HG03066 (cell line): Measurements from ENCODE around the gene VWF.
"Not testable (repeated sequence)": the region's sequence is repeated elsewhere in the genome, so short reads cannot be mapped to it uniquely, and the experiment has no call there.

ENCODE experiments used
- ATAC-seq: cut with Tn5 transposase; IDR thresholded peaks from one replicate; pipeline ENCODE4 v1.9.1; 2021; ENCODE audit warnings: low read depth; ENCODE audit not compliant: unreplicated experiment

VWF gene

DNA sequence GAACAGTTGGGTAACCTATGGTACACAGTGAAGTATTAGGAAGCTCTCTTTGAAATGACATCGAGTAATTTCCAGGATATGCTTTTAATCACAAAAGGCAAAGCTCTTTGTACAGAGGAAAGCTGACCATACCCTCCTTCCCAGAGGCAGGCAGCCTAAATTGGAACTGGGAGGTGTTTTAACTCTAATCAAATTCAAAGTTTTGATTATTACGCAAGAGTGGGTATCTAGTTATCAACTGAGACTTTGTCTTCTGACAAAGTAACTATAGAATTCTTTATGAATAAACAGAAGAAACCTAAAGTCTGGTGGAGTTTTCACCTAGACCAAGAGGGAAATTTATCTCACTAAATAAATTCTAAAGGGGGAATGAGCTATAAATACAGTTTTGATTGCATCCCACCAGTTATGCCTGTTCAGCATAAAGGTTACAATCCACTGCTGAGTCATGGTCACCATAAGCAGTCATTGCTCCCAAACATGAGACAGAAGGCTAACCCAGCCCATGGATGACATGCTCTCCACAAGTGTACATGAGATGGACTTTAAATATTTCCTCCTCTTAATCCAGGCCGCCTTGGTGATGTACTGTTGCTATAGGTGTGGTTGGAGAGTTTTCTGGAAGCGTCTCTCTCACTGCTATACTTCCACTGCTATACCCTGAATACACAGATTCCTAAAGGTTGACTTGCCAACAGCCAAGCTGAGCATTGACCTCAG lies 113.7 kb downstream of the VWF start:
- ATAC-seq: not testable (repeated sequence)

DNA sequence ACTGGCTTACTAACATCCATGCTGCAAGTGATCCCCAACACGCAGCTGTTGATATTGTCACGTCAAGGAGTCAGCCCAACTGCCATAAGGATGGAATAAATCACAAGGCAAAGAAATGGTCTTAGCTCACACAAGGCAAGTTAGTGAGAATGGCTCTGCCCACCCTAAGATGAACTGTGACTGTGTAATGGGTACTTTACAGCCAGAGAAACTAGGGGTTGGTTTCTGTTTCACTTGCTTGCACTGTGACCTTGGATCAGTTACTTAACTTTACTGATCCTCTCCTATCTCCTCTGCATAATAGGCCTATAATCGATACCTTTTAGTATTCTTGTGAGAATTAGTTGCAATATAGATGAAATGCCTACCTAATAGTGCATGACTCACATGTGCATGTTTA lies 127.2 kb downstream of the VWF start:
- no peak for ATAC-seq

DNA sequence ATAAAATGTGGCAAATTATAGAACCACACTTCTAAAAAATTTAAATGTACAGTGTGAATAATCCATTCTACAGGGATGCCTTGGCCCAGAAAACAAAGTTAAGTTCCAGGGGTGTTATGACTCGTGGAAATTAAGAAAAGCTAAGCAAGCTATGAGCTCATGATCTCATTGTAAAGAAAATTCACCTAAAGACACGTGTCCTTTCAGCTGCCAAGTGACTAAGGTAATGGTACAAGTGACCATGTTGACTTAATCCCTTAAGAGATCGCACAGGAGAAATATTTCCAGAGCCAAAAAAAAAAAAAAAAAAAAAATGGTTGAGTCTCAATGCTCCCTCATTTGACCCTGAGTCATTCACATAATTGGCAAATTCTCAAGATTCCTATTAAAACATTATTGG lies 128.0 kb downstream of the VWF start:
- no peak for ATAC-seq

DNA sequence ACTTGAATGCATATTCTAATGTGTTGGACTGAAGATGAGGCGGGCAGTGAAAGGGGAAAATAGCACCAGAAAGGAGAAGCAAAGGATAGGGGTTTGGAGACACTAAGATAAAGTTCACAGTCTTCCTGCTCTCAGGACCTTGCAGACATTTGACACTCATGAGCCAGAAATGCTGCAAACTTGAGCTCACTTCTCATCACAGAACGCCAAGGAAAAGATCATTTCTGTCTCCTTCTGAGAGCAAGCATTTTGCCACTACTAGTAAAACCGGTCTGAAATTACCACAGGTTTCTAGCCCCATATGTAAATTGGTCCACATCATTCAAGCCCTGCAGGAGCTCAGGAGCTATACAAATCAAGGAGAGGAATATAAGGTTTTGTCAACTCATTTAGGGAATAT lies 134.8 kb downstream of the VWF start:
- no peak for ATAC-seq

DNA sequence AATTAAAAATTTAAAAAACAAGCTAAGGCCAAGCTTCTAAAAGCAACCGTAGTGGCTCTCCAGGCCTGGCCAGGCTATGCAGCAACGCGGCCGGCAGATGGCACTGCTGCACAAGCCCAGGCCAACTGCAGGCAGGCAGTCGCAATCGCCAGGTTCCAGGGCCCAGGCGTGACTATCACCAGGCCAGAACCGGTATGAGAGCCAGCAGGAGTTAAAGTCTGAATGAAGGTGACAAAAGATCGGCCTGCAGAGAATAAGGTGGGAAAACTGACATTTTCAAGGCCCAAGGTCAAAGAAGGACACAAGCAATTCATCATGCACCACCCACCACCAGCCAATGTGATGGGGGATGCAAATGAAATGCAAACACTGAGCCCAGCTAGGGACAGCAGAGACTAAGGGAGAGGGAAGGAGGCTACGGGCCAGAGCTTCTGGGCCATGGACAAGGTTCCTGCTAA lies 135.8 kb downstream of the VWF start:
- ATAC-seq: no peak

DNA sequence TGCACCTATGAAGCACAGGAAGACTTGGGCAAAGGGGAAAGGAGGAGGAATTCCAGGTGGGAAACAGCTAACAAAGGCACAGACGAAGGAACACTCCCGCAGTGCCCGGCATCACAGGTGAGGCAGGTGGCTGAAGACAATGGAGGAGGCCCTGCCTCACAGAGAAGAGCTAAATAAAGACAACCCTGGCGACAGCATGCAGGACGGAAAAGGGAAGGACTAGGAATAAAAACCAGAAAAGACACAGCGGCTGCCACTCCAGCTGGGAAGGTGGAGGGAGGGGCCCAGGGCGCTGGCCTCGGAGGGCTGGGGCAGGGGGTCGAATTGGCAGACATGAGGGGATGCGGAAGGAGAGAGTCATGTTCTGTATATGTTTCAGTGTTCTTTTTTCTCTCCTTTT lies 136.4 kb downstream of the VWF start:
- no peak for ATAC-seq

DNA sequence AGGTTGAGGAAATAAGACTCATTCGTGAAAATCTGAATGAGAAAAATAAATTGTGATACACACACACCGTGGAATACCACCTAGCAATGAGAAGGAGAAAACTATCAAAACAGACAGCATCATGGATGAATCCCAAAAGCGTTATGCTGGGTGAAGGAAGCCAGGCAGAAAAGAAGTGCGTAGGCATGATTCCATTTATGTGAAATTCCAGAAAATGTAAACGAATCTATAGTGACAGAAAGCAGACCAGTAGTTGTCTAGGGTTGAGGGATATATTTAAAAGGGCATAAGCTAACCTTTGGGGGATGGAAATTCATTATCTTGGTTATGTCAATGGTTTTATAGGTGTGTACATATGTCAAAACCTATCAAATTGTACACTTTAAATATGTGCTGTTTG lies 136.9 kb downstream of the VWF start:
- no peak for ATAC-seq

DNA sequence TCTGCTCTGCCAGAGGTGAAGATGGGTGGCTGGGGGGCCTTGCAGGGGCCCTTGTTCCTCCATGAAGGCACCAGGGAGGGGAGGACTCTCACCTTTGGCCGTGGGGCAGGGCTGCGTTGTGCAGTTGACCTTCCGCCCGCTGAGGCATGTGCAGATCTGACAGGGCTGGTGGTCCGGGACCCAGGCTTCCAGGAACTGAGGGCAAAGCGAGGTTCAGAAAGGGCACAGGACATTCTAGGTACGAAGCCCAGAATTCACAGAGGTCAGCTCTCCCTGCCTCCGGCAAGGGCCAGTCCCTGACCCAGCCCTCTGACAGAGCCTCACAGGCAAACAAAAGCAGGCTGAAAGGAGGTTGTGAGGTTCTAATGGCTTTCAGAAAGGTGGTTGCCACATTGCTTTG lies 139.0 kb downstream of the VWF start:
- ATAC-seq: no peak

DNA sequence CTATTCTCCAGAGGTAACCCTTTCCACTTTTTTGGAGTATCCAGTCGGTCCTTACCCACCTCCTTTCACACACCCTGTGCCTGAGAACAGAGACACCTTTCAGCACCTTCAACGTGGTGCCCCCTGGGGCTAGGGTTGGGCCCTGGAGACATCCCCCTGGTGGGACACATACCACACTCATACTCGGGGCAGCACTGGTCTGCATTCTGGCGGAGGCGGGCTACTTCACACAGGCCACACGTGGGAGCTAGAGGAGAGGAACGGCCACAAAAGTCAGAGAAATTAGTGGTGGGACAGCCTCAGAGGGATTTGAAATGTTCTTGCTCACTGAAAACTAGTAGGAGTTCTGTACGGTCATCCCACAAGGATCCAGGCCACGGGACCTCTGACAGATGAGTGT lies 139.6 kb downstream of the VWF start:
- ATAC-seq: no peak

DNA sequence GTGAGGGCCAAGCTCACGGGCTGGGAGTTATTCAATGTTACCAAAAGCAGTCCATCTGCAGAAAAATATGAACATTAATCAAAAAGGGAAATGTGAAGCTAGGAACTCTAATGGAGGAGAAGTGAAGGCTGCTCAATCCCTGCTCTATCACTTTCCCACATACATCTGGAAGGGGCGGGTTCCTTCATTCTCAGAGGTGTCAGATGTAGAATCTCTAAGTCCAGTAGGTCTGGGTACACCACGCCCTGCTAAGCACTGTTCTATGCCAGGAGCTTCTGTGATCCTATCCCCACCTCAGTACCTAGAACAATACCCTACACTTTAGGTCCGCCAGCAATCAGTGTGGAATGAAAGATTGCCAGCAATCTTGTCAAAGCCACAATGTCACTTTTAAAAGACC lies 142.4 kb downstream of the VWF start:
- no peak for ATAC-seq

DNA sequence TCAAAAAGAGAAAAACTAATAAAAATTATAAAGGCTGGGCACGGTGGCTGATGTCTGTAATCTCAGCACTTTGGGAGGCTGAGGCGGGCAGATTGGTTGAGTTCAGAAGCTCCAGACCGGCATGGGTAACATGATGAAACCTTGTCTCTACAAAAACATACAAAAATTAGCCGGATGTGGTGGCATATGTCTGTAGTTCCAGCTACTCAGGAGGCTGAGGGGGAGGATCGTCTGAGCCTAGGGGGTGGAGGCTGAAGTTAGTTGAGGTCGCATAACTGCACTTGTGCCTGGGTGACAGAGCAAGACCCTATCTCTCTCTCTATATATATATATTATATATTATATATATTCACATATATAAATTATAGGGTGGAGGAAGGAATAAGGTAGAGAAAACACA lies 146.9 kb downstream of the VWF start:
- ATAC-seq: no peak

DNA sequence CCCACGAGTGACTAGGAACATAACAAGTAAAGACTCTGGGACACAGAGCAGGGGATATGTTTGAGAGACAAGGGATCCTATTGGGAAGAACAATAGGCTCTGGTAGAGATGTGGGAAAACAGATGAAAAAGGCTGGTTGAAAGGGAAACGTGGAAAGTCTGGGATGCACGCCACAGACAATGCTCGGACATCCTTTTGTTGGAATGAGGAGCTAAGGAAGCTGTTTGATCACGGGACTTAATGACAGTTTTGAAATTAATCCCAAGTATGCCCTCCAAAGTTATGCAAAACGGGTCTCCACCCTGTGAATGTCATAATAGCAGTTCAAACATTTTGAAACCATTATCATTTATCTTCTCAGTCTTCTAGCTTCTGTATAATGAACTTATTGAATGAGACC lies 147.8 kb downstream of the VWF start:
- no peak for ATAC-seq

DNA sequence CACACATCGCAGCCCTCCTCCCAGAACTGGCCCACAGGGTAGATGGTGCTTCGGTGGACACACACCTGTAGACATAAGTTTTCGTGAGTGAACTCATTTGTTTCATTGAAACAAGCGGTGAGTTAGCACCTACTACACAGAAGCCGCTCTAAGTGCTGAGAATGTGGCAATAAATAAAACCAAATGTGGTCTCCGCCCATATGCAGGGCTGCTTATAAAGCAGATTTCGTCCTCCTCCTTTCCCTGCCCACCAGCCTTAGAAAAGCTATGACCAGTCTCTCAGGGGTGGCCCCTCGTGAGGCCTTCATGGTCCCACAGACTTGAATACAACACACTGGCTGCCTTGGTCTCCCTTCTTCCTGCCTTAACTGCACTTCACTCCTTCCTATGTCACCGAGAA lies 148.3 kb downstream of the VWF start:
- ATAC-seq: no peak

DNA sequence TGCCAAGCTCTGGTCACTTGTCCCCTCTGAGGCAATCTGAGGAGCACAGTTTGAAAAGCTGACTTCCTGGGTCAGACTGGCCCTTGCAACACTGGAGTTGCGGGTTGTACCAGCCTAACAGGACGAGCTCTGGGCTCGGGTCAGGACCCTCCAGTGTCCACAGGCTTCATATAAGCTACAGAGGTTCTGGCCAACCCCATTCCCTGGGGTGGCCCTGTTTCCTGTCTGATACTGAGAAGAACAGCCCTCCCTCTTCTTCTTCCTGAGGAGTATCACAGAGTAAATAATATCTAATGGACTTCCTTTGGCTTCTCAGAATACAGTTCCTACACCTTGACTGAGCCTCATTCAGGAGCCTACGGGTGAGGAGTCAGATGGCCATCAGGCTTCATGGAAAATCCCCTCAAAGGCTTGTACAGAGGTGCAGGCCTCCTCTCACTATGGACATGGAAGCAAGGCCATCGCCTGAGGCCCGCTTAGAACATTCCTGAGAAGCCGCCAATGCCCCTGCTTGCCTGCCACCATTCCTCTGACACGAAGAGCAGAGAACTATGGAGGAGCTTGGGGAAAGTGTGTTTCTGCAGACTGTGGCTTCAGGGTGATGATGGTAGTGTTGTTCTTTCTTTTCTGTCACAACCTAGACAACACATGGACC lies 150.9 kb downstream of the VWF start:
- ATAC-seq: no peak

DNA sequence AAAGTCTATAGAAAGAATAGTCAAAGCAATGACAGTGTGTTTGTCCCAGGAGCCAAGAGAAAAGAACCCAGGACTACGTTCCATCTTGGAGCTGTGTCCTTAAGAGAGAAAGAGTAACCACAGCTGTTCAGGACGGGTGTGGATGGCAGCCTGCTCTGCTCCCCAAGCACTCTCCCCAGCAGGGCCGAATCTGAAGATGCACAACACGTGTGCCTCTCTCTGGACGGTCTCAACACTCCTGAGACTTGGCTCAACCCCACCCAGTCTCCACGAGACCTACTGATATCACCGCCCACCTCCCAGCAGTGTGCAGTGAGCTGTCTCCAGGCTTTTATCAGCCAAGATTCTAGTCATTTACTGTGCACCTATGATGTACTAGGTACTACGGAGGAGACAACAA lies 152.1 kb downstream of the VWF start:
- no peak for ATAC-seq

DNA sequence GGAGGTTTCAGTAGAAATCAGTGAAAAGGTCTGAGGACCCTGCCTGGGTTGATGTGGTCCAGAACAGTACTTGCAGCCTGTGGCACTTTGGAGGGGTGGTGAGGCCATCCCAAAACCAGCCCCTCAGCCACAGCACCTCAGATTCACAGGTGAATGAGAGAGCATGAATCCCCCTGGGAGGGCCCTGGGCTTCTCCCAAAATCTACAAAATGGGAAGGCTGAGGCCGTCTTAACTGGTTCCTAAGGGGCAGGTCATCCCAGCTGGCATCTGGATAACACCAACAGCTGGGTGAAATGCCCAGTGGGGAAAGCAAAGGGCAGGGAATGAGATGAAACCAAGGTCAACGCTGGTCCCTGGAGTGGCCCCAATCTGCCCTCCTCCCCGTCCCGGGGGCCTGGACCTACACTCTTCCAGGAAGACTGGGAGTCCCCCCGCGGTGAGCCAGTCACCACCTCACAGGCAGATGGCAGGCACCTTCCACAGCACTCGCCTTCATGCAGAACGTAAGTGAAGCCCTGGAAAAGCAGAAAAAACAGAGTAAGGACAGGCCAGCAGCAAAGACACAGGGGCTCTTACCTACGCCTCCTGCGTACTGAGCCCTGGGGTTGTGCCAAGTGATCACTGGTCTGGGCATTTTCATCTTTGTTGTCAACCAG lies 153.1 kb downstream of the VWF start:
- no peak for ATAC-seq

DNA sequence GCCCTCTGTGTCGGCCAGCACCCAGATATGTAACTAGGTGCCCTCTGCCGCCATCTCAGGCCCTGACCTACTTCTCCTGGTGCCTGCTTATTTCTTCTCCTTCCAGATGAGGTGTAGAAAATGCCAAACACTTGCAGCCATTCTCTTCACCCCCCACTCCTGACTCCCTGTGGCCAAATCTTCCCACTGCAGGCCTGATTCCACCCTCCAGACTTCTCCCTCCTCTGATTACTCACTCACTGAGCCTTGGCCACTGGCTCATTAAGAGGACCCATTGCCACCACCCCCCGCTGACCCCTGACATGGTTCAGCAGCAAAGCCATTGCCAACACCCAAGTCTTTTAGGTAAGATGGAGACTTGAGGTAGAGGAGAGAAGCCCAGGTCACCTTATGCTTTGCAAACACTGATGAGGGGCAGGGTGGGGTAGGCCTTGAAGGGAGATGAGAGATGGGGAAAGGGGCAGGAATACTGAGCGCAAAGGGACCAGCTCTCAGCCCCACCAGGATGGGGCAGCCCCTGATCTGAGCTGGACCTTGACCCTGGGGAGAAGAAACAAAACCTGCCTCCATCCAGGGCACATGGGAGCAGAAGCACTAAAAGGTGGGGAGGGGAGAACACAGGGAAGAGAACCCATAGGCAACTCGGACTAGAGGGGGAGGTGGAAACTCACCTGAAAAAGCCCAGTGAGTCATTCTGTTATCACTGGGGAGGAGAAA lies 154.3 kb downstream of the VWF start:
- no peak for ATAC-seq

DNA sequence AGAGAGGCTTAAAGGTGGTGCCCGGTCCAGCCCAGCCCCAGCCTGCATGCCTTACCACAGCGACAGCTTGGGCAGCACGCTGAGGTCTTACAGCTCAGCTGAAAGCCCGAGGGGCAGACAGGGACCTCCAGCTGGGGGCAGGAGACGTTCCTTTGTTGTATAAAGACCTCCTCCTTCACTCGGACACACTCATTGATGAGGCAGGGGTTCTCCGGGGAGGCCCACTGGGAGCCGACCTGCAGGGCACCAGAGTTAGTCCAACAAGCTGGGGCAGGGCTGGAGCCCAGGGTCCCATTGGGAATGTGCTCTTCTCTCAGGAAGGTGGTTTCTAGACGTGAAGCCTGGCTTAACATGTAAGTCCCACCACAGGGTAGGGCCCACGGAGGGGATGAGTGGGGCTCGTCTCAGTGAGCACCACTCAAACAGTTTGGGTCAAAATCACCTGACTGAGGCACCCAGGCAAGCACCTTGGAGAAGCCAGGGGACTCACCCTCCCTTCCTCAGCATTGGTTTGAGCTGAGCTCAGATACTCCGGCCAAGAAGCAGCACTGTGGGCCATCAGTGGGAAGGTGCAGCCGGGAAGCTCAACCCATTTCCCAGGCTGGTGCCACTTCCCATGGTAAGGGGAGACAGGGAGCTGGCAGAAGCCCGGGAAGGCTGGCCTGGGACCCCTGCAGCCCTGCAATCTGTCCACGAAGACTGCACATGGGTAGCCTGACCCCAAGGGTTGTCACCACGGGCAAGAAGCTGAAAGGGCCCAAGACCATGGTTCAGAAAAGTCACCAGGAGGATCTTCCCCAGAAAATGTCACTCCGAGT lies 155.1 kb downstream of the VWF start:
- ATAC-seq: no peak

DNA sequence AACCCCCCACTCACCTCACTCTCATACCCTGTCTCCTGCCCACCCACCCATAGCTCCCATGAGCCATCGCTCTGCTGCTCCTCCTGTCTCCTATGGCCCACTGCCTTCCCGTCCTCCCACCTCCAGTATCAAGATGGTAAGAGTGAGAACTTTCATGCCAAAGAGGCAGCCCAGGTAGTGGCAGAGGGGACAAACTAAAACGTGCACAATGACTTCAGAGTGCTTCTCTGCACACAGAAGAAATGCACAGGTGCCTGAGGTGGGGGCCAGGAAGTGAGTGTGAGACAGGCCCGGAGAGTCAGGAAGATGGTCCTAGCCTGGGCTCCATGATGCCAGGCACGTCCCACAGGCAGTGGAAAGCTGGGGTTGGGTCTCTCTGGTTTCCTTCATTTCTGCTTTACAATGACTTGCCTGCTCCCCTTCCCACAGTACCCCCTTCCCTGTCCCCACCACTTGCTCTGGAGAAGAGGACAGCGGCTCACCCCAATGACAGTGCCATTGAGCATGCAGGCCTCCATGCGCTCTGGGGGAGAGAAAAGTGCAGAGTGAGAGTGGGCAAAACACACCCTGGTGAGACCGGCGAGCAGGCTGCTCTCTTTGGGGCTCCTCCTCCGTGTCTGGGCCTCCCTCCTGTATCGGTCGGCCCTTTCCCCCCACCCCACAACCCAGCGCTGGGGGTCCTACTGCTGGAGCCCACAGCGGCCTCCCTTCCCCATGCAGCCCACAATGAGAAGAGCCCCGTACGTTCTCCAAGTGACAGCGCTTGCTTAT lies 156.6 kb downstream of the VWF start:
- no peak for ATAC-seq
